HG02870 (cell line): ENCODE results near the gene SPATA31E1.
"Not testable (repeated sequence)": the region's sequence is repeated elsewhere in the genome, so short reads cannot be mapped to it uniquely, and the experiment has no call there.

Source experiments
- ATAC-seq: cut with Tn5 transposase; IDR thresholded peaks from one replicate; pipeline ENCODE4 v1.9.1; 2021; ENCODE audit warnings: mild to moderate bottlenecking, moderate library complexity; ENCODE audit not compliant: unreplicated experiment

SPATA31E1 gene

DNA sequence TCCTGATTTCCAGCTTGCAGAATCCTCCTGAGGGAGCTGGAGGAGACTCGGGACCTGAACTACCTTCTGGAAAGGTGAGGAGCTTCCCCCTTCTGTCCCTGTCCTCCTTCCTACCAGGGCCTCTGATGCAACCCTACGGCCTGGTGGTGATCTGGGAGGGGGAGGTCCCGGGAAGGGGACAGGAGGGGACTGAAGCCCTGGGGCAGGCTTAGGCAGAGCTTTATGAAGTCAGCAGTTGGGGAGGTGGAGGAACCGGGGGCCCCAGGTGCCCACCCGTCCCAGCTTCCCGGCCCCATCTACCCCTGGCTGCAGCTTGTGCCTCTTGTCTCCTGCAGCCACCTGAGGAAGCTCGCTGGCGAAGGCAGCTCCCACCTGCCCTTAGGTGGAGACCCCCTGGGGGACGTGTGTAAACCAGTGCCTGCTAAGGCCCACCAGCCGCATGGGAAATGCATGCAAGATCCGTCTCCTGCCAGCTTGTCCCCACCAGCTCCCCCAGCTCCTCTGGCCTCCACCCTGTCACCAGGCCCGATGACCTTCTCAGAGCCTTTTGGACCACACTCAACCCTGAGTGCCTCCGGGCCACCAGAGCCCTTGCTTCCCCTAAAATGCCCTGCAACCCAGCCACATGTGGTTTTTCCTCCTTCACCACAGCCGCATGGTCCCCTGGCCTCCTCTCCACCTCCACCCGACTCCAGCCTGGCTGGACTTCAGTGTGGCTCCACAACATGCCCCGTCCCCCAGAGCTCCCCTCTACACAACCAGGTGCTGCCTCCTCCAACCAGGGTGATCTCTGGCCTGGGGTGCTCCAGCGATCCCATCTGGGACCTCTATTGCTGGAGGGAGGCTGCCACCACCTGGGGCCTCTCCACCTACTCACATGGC, 2.1 kb downstream of the SPATA31E1 start:
- no peak for ATAC-seq

GRCh38 chr9:87885484-87886189, 3.0 kb downstream of the SPATA31E1 start:
- ATAC-seq, result no peak

- ATAC-seq, result no peak
These were observed 3.7 kb downstream of the SPATA31E1 start for GRCh38 chr9:87886210-87886932.

- no peak for ATAC-seq
These were observed 4.3 kb downstream of the SPATA31E1 start for GRCh38 chr9:87886933-87887505.

DNA sequence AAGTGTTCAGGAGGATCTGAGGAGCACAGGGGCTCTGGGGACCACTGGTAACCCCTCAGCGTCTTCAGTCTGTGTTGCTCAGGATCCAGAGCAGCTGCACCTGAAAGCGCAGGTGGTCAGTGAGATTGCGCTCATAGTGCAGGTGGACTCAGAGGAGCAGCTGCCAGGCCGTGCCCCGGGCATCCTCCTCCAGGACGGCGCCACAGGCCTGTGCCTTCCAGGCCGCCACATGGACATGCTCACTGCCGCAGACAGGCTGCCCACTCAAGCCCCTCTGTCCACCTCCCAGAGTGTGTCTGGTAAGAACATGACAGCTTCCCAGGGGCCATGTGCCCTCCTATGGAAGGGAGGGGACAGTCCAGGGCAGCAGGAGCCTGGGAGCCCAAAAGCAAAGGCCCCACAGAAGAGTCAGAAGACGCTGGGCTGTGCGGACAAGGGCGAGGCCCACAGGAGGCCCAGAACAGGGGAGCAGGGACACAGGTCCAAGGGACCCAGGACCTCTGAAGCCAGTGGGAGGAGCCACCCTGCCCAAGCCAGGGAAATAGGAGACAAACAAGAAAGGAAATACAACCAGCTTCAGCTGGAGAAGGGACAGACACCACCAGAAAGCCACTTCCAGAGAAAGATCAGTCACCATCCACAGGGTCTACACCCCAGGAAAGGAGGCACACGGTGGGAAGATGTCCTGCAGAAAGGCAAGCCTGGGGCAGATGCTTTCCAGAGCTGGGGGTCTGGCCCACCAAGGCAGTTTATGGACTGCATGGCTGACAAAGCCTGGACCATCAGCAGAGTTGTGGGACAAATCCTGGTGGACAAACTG, 5.2 kb downstream of the SPATA31E1 start:
- no peak for ATAC-seq

- ATAC-seq, result no peak
These were observed 5.8 kb downstream of the SPATA31E1 start for GRCh38 chr9:87888501-87888900.

DNA sequence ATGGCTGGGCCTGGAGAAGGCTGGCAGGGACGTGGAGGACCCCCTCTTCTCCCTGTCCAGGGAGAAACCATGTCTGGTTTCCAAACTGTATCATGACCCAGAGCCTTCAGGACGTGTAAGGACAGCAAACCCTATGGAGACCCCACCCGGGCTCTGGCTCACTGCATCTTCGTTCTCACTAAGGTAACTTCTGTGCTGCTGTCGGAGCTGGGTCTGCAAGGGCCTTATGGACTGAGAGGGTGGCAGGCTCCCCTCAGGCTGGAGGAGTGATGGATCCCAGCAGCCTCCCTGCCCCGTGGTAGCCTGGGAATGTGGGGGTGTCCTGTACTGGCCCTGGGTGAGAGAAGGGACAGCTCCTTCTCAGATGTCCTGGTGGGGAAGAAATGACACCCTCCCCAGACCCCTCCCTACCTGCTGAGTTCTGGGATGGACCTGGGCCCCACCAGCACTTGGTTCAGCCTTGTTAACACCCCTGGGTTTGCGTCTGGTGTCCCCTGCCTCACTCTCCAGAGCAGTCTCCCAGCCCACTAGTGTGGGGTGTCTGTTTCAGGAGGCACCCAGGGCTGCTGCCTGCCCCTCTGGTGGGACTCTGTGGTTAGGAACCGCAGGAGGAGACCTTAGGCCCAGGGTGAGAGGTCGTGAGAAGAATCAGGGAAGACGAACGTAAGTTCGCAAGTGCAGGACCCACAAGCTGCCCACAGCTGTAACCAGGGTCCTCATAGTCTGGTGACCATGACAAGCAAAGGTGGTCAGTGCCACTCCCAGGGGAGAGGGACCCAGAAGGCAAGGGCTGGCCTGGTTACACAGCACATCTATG, 6.6 kb downstream of the SPATA31E1 start:
- ATAC-seq, result no peak

GRCh38 chr9:87889882-87890252, 7.2 kb downstream of the SPATA31E1 start:
- no peak for ATAC-seq

DNA sequence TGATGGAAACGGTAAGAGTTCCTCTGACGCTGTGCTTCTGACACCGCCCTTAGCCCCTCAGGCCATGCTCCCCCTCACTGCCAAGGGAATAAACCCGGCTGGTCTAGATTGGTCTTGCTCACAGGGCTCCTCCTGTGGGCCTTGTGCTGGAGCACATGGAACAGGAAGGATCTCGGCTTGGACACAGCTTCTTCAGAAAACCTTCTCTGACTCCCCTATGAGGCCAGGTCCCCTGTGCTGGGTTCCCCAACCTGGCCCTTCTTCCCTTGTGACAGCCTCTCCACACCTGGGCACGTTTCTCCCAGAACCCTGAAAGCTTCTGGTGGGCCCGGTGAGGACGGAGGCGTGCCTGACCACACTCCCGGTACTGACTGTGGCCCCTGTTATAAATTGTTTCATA, 8.2 kb downstream of the SPATA31E1 start:
- ATAC-seq, result no peak

- no peak for ATAC-seq
These were observed 9.1 kb downstream of the SPATA31E1 start for GRCh38 chr9:87891754-87892153.

- no peak for ATAC-seq
These were observed 10.3 kb downstream of the SPATA31E1 start for GRCh38 chr9:87892956-87893355.

- no peak for ATAC-seq
These were observed 12.4 kb downstream of the SPATA31E1 start for GRCh38 chr9:87894998-87895625.

DNA sequence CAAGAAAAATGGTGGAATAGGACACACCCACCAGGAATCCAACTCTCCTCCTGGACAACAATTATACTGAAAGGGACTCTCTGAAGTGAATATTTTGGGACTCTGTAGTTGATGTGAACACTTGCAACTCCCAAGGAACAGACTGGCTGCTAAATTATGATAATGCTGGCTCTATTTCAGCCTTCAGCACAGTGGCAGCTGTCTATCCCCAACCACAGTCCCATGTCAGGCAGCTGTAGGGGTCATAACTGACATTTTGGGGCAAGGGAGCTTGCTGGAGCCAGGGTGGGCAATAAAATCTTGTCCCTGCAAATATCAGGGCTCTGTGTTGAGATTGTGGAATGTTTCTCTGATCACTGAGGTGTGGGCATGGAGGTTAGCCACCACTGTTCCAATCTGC, 14.2 kb downstream of the SPATA31E1 start:
- ATAC-seq, result no peak

DNA sequence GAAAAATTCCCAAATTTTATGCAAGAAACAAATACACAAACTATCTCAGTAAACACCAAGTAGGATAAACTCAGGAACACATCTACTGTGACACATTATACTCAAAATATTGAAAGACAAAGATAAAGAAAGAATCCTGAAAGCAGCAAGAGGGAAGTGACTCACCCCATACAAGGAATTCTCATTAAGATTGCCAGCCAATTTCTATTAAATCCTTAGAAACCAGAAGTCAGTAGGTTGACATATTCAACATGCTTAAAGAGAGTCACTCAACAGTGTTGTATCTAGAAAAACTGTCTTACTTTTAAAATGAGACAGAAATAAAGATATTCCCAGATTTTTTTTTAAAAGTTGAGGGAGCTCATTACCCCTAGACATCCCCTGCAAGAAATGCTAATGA, 15.5 kb downstream of the SPATA31E1 start:
- ATAC-seq, result no peak

DNA sequence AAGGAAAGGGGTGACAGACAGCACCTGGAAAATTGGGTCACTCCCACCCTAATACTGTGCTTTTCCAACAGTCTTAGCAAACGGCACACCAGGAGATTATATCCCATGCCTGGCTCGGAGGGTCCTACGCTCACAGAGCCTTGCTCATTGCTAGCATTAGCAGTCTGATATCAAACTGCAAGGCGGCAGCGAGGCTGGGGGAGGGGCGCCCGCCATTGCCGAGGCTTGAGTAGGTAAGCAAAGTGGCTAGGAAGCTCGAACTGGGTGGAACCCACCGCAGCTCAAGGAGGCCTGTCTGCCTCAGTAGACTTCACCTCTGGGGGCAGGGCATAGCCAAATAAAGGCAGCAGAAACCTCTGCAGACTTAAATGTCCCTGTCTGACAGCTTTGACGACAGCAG, 19.7 kb downstream of the SPATA31E1 start:
- ATAC-seq, result not testable (repeated sequence)

DNA sequence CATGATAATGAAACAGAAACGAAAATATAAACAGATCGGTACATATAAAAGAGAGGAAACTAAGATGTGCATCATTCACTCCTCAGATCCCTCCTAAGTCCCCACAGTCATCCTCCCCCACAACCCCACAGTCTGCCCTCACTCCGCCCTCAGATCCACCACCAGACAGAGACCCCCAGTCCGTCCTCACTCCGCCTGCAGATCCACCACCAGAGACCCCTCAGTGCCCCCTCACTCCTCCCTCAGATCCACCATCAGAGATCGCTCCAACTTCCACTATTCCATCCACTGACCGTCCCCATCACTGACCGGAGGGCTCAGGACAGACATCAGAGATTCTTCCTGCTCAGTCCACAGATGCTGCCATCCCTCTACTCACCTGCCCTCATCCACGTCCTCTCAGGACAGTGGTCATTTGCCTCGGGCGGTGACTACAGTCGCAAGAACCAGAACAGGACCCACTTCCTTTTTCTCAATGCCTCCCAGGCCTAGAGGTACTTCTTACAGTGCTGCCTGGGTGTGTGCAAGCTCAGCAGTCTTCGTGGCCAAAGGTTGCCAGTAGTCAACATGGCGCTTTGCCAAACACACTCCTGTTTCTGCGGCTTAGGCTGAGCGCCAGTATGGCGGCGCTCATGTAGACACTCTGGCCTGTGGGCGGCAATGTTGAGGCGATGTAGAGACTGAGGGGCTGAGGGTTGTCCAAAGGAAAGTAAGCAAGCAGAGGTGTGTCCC, 26.8 kb downstream of the SPATA31E1 start:
- no peak for ATAC-seq

GRCh38 chr9:87910821-87911220, 28.1 kb downstream of the SPATA31E1 start:
- no peak for ATAC-seq

DNA sequence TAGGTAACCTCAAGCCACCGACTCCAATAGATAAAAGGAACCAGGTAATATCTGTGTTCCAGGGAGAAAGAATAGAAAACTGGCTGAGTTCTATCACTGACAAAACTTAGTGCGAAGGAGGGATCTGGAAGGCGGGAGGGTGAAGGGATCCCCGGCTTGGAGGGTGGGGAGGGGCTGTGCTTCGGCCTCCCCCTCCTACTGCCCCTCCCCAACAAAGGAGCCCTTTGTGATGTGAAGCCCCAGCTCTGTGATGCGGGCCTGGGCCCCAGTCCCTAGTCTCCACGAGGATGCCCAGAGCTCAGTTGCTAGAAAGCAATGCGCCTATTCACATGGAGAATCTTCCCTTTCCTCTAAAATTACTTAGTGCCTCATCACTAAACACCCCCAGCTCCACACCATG, 35.0 kb downstream of the SPATA31E1 start, which contains the start of gene SPATA31C1:
SPATA31C1 (plus strand) TSS at position 301 of the 400 bp plus-strand sequence.
- ATAC-seq, result not testable (repeated sequence)
